Esophagus squamous epithelium (tissue), 5 donors: ENCODE data around the gene MYO1C. TPM values are rescaled to one million over a fixed set of nuclear protein-coding genes. Genes with fewer than 3 reads are reported as not detected.

Experiments
- DNase-seq: peaks from one replicate; lab custom pipeline; 2025; lab: John Stamatoyannopoulos, UW
- H3K27ac ChIP-seq, 4 donors: fragments of 200-600 bp; sonication (generic); one replicate each; pipeline ENCODE4 v1.5.1; 2016 to 2019; ENCODE audit warnings: mild to moderate bottlenecking in 1 of 4
- H3K27me3 ChIP-seq, 4 donors: fragments of 200-600 bp; sonication (generic); 1 replicate in 3 of 4; 2 replicates in 1 of 4; pipeline versions ENCODE4 v1.5.1 to v1.6.0; 2017 to 2021; ENCODE audit warnings: antibody characterized with exemption in 1 of 4
- H3K36me3 ChIP-seq, 3 donors: fragments of 200-600 bp; sonication (generic); one replicate each; pipeline ENCODE4 v1.5.1; 2016 to 2019
- H3K4me1 ChIP-seq, 3 donors: fragments of 200-600 bp; sonication (generic); one replicate each; pipeline ENCODE4 v1.5.1; 2017 to 2019
- H3K4me3 ChIP-seq, 4 donors: fragments of 200-600 bp; sonication (generic); 1 replicate in 3 of 4; 2 replicates in 1 of 4; pipeline ENCODE4 v1.5.1; 2016 to 2019; ENCODE audit warnings: mild to moderate bottlenecking in 2 of 4, moderate library complexity in 1 of 4
- H3K9me3 ChIP-seq, 3 donors: fragments of 200-600 bp; sonication (generic); one replicate each; pipeline ENCODE4 v1.5.1; 2016 to 2019
- CTCF ChIP-seq, 6 experiments: fragments of 450-650 bp in 4 of 6; fragments of 200-600 bp in 2 of 6; sonication (generic) in 2 of 6; IDR thresholded peaks; one replicate each; pipeline ENCODE4 v1.5.1; 2016 to 2019; ENCODE audit warnings: antibody characterized with exemption in 6 of 6, mild to moderate bottlenecking in 4 of 6, moderate library complexity in 4 of 6
- POLR2A ChIP-seq, 4 donors: fragments of 450-650 bp; IDR thresholded peaks; one replicate each; pipeline ENCODE4 v1.6.1; 2017; ENCODE audit warnings: antibody characterized with exemption in 4 of 4, mild to moderate bottlenecking in 4 of 4, moderate library complexity in 3 of 4
- WGBS, 2 donors: methylation state at CpG; one replicate each; pipeline ENCODE4 v1.1.5; 2018; 5-methylcytosine and 5-hydroxymethylcytosine counted together
- intact Hi-C: fragments of 100-400 bp; cut with DNase I; formaldehyde crosslinking; loops from one replicate; pipeline ENCODE4 v1.15.0; 2022
- total RNA-seq, 4 donors: library from RNA; depleted of rRNA; stranded (reverse); fragments of >200 nt; gene quantifications; one replicate each; pipeline ENCODE4 v1.1.0, GENCODE V29; 2016
- donor health status: DM: yes; HTN: yes; CAD: no.

The MYO1C gene
- total RNA-seq, 4 donors from 2014 or later: 62.0 to 80.5 (median 64.2) TPM

- WGBS, 2 donors: 86% methylated on average over 15 to 25 of the region's 31 CpGs
- intact Hi-C loops: no loop called here
Observed at GRCh38 chr17:1474402-1475189, 17.9 kb downstream of the MYO1C start.

GRCh38 chr17:1473841-1474240 lies 18.6 kb downstream of the MYO1C start:
- 80 to 83% methylated on average over 3 to 4 of the region's 10 CpGs for WGBS, 2 donors
- no peak overlapping the region for H3K27ac ChIP-seq
- peaks cover 46 to 100% (median 57%) of the 10 kb centered on the region in 3 donors for H3K36me3 ChIP-seq
- peaks cover 0 to 13% (median 0%) of the 10 kb centered on the region in 3 donors for H3K4me1 ChIP-seq
- H3K9me3 ChIP-seq: no peaks in the 10 kb centered on the region
- H3K27me3 ChIP-seq: no peaks in the 10 kb centered on the region
- TF ChIP-seq CTCF (IDR thresholded peaks at IDR 0.05) (no peak), POLR2A (IDR thresholded peaks at IDR 0.05) (no peak)
- intact Hi-C loops: no loop called here
- no peak for DNase-seq
- no peak overlapping the region for H3K4me3 ChIP-seq

More at GRCh38 chr17:1474402-1475189, 17.9 kb downstream of the MYO1C start:
- Histone ChIP-seq H3K4me1 (peaks cover 0 to 13% (median 0%) of the 10 kb centered on the region in 3 donors), H3K36me3 (peaks cover 47 to 100% (median 56%) of the 10 kb centered on the region in 3 donors), H3K27ac (peak overlapping the region in 2 of 4 donors; percentile 29 to 32), H3K27me3 (no peaks in the 10 kb centered on the region), H3K9me3 (no peaks in the 10 kb centered on the region), H3K4me3 (no peak overlapping the region)
- DNase-seq: no peak
- TF ChIP-seq POLR2A (IDR thresholded peaks at IDR 0.05) (no peak), CTCF (IDR thresholded peaks at IDR 0.05) (no peak)

DNA sequence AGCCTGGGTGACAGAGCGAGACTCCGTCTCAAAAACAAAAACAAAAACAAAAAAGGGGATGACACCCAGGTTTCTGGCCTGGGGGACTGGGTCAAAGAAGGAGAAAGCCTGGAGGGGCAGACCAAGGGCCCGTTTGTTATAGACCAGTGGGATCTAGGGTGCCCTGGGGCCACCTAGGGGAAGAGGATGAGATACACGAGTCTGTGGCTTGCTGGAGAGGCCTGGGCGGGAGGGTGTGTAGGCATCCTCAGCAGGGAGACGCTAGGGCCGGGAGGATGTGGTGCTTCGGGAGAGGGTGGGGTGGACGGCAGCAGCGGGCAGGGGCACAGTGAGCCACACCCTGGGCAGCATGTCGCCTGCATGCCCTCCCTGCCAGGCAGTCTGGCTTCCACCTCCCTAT lies 19.3 kb downstream of the MYO1C start:
- DNase-seq: no peak
- H3K9me3 ChIP-seq: no peaks in the 10 kb centered on the region
- intact Hi-C loops: no loop called here
- 60 to 66% methylated on average over 11 of the region's 11 CpGs for WGBS, 2 donors
- peaks cover 0 to 13% (median 0%) of the 10 kb centered on the region in 3 donors for H3K4me1 ChIP-seq
- no peak for TF ChIP-seq POLR2A (IDR thresholded peaks at IDR 0.05)
- peaks cover 41 to 100% (median 58%) of the 10 kb centered on the region in 3 donors for H3K36me3 ChIP-seq
- no peaks in the 10 kb centered on the region for H3K27me3 ChIP-seq
- H3K4me3 ChIP-seq: no peak overlapping the region
- H3K27ac ChIP-seq: no peak overlapping the region

- Histone ChIP-seq H3K4me3 (no peak overlapping the region), H3K27me3 (no peaks in the 10 kb centered on the region), H3K36me3 (peaks cover 36 to 100% (median 54%) of the 10 kb centered on the region in 3 donors), H3K4me1 (peaks cover 0 to 13% (median 0%) of the 10 kb centered on the region in 3 donors), H3K27ac (no peak overlapping the region), H3K9me3 (no peaks in the 10 kb centered on the region)
- intact Hi-C loops: no loop called here
- no peak for DNase-seq
- WGBS, 2 donors: 91 to 95% methylated on average over 12 to 21 of the region's 42 CpGs
- TF ChIP-seq CTCF (IDR thresholded peaks at IDR 0.05): no peak
- TF ChIP-seq POLR2A (IDR thresholded peaks at IDR 0.05): no peak
Observed at GRCh38 chr17:1471911-1472821, 20.3 kb downstream of the MYO1C start.

DNA sequence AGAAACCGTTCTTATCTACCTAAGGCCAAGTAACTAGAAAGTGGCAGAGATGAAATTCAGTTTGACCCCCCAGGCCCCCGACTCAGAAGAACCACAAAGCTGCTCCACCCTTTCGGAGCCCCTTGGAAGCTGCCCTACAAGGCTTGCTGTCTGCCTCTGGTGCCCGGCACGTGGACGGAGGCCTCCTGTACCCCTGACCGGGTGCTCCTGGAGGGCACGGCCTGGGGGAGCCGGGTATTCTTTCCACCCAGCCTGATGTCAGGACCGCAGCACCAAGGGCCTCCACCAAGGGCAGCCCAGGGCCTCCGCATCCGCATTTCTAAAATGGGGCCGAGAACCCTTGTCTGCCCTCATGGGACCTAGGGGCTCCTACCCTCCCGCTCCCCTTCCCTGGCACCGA lies 21.0 kb downstream of the MYO1C start:
- no peak for DNase-seq
- Histone ChIP-seq H3K4me1 (peaks cover 0 to 9% (median 0%) of the 10 kb centered on the region in 3 donors), H3K27me3 (no peaks in the 10 kb centered on the region), H3K4me3 (no peak overlapping the region), H3K9me3 (no peaks in the 10 kb centered on the region), H3K27ac (no peak overlapping the region), H3K36me3 (peaks cover 38 to 100% (median 52%) of the 10 kb centered on the region in 3 donors)
- intact Hi-C loops: no loop called here
- 94% methylated on average over 3 of the region's 15 CpGs; no CpG with 5 or more reads in 1 of the 2 donors for WGBS, 2 donors
- TF ChIP-seq POLR2A (IDR thresholded peaks at IDR 0.05): no peak
- no peak for TF ChIP-seq CTCF (IDR thresholded peaks at IDR 0.05)
